ENCODE measurements around the gene AP4E1.
"Not testable (repeated sequence)": the region's sequence is repeated elsewhere in the genome, so short reads cannot be mapped to it uniquely, and the experiment has no call there.

Gene AP4E1

DNA sequence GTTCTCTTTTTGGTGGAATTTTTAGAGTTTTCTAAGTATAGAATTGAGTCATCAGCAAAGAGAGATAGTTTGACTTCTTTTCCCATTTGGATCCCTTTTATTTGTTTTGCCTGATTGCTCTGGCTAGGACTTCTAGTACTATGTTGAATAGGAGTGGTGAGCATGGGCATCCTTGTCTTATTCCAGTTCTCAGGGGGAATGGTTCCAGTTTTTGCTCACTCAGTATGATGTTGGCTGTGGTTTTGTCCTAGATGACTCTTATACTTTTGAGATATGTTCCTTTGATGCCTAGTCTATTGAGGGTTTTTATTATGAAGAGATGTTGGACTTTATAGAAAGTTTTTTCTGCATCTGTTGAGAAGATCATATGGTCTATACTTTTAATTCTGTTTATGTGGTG, 113.7 kb downstream of the AP4E1 start:
- Histone ChIP-seq H3K27me3 (ENCODE audit: control insufficient read depth, insufficient read depth, low read length) (no peaks in the 10 kb centered on the region), H3K27ac (ENCODE audit: low read depth, low read length) (no peak overlapping the region), H3K9me3 (ENCODE audit: control insufficient read depth, insufficient read depth, low read depth, low read length) (no peaks in the 10 kb centered on the region; the same call in 1 of the 2 replicates), H3K9ac (ENCODE audit: low read length) (no peak overlapping the region), H3K4me1 (ENCODE audit: control insufficient read depth, insufficient read depth, low read length) (no peaks in the 10 kb centered on the region), H3K4me3 (ENCODE audit: low read depth, low read length) (no peak overlapping the region), H3K36me3 (ENCODE audit: control insufficient read depth, insufficient read depth, low read length) (no peaks in the 10 kb centered on the region)

DNA sequence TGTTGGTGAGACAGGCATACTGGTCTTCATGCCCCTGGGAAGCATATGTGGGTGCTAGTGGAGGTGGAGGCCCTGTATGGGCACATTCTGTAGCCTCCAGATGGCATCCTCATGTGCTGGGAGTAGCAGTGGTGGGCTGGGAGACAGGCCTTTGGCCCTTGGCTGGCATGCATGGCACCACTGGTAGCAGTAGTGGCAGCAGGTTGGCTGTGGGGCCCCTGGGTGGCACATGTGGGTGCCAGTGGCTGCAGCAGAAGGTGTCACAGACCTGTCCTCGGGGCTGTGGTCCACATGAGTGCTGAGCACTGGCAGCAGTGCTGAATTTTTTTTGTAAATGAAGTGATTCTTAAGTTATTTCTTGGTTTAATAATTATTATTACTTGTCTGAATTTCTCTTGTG, 115.0 kb downstream of the AP4E1 start:
- Histone ChIP-seq H3K36me3 (ENCODE audit: control insufficient read depth, insufficient read depth, low read length) (no peaks in the 10 kb centered on the region), H3K27me3 (ENCODE audit: control insufficient read depth, insufficient read depth, low read length) (no peaks in the 10 kb centered on the region), H3K4me1 (ENCODE audit: control insufficient read depth, insufficient read depth, low read length) (no peaks in the 10 kb centered on the region), H3K27ac (ENCODE audit: low read depth, low read length) (no peak overlapping the region), H3K9me3 (ENCODE audit: control insufficient read depth, insufficient read depth, low read depth, low read length) (no peaks in the 10 kb centered on the region; the same call in 1 of the 2 replicates), H3K4me3 (ENCODE audit: low read depth, low read length) (no peak overlapping the region), H3K9ac (ENCODE audit: low read length) (no peak overlapping the region)

DNA sequence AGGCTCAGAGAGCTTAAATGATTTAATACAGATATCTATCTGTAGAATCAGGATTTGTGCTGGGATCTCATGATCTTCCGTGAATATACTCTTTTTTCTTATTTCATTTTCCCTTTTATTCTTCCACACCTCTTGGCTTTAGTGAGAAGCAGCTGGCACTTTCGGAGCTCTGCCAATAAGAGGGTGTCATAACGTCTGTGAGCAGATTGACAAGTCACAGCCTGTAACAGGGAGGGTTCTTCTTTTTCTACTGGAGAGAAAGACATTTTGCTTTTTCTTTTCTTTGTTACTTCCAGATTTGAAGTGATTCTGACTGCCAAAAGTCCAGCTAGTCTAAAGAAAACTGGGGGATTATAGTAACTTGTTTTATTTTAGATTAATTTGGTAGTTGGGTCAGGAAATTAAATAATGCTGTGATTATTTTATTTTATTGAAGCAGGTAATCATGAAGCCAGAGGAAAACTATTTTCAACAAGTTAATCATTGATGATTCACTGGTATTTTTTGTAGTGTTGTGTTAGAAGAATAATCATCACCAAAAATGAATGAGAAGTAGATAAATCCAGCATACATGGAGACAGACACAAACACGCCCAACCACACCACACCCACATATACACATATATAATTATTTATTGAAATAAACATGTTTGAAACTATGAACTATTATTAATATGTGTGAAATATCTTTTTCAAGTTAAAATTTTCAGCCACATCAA, 116.4 kb downstream of the AP4E1 start:
- no peak overlapping the region for H3K4me3 ChIP-seq (ENCODE audit: low read depth, low read length)
- no peaks in the 10 kb centered on the region for H3K36me3 ChIP-seq (ENCODE audit: control insufficient read depth, insufficient read depth, low read length)
- no peaks in the 10 kb centered on the region for H3K27me3 ChIP-seq (ENCODE audit: control insufficient read depth, insufficient read depth, low read length)
- H3K9me3 ChIP-seq (ENCODE audit: control insufficient read depth, insufficient read depth, low read depth, low read length) = peaks cover 1% of the 10 kb centered on the region
- H3K27ac ChIP-seq (ENCODE audit: low read depth, low read length) = no peak overlapping the region
- no peak overlapping the region for H3K9ac ChIP-seq (ENCODE audit: low read length)
- H3K4me1 ChIP-seq (ENCODE audit: control insufficient read depth, insufficient read depth, low read length) = no peaks in the 10 kb centered on the region

- Histone ChIP-seq H3K4me3 (ENCODE audit: low read depth, low read length) (no peak overlapping the region), H3K4me1 (ENCODE audit: control insufficient read depth, insufficient read depth, low read length) (no peaks in the 10 kb centered on the region), H3K27me3 (ENCODE audit: control insufficient read depth, insufficient read depth, low read length) (no peaks in the 10 kb centered on the region), H3K27ac (ENCODE audit: low read depth, low read length) (no peak overlapping the region), H3K9me3 (ENCODE audit: control insufficient read depth, insufficient read depth, low read depth, low read length) (peaks cover 7% of the 10 kb centered on the region), H3K9ac (ENCODE audit: low read length) (no peak overlapping the region), H3K36me3 (ENCODE audit: control insufficient read depth, insufficient read depth, low read length) (no peaks in the 10 kb centered on the region)
Observed at GRCh38 chr15:51025454-51025846, 117.0 kb downstream of the AP4E1 start.

DNA sequence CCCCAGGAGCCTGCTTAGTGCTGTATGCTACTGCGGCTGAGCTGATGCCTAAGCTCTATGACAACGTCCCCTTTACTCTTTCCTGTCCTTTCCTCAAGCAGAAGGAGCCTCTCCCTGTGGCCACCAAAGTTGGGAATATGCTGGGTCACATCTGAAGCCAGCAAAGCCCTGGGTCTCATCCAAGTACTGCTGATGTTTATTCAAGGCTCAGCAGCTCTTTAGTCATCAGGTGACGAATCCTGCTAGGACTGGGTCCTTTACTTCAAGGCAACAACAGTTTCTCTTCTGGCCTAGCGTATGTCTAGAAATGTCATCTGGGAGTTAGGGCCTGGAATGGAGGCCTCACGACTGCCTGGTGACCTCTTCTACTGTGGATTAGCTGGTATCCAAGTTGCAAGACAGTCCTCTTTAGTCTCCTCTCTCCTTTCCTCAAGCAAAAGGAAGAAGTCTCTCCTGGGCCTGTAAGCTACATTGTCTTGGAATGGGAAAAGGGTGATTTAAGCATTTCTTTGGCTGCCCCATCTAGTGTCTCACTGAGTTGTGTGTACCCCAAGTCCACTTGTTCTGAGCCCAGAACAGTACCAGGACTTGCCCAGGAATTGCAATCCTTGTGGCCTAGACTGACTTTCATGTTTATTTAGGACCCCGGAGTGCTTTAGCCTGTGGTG, 122.3 kb downstream of the AP4E1 start:
- Histone ChIP-seq H3K4me1 (ENCODE audit: control insufficient read depth, insufficient read depth, low read length) (no peaks in the 10 kb centered on the region), H3K27me3 (ENCODE audit: control insufficient read depth, insufficient read depth, low read length) (no peaks in the 10 kb centered on the region), H3K9ac (ENCODE audit: low read length) (no peak overlapping the region), H3K9me3 (ENCODE audit: control insufficient read depth, insufficient read depth, low read depth, low read length) (peaks cover 15% of the 10 kb centered on the region), H3K4me3 (ENCODE audit: low read depth, low read length) (no peak overlapping the region), H3K36me3 (ENCODE audit: control insufficient read depth, insufficient read depth, low read length) (no peaks in the 10 kb centered on the region), H3K27ac (ENCODE audit: low read depth, low read length) (no peak overlapping the region)

DNA sequence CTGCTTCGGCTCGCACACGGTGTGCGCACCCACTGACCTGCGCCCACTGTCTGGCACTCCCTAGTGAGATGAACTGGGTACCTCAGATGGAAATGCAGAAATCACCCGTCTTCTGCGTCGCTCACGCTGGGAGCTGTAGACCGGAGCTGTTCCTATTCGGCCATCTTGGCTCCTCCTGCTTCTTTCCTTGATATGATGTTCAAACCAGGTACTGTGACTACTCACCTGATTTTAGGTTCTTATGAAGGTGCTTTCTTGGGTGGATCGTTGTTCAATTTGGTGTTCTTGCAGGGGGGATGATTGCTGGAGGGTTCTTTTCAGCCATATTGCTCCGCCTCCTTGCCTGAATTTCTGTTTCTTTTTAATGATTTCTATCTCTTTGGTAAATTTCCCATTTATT, 129.0 kb downstream of the AP4E1 start:
- H3K27me3 ChIP-seq (ENCODE audit: control insufficient read depth, insufficient read depth, low read length); H3K36me3 ChIP-seq (ENCODE audit: control insufficient read depth, insufficient read depth, low read length); H3K9me3 ChIP-seq (ENCODE audit: control insufficient read depth, insufficient read depth, low read depth, low read length); H3K27ac ChIP-seq (ENCODE audit: low read depth, low read length): not testable (repeated sequence)
- H3K9ac ChIP-seq (ENCODE audit: low read length) = peak overlapping the region; percentile 66
- peak overlapping the region; percentile 61 for H3K4me3 ChIP-seq (ENCODE audit: low read depth, low read length)
- peaks cover 16% of the 10 kb centered on the region for H3K4me1 ChIP-seq (ENCODE audit: control insufficient read depth, insufficient read depth, low read length)

DNA sequence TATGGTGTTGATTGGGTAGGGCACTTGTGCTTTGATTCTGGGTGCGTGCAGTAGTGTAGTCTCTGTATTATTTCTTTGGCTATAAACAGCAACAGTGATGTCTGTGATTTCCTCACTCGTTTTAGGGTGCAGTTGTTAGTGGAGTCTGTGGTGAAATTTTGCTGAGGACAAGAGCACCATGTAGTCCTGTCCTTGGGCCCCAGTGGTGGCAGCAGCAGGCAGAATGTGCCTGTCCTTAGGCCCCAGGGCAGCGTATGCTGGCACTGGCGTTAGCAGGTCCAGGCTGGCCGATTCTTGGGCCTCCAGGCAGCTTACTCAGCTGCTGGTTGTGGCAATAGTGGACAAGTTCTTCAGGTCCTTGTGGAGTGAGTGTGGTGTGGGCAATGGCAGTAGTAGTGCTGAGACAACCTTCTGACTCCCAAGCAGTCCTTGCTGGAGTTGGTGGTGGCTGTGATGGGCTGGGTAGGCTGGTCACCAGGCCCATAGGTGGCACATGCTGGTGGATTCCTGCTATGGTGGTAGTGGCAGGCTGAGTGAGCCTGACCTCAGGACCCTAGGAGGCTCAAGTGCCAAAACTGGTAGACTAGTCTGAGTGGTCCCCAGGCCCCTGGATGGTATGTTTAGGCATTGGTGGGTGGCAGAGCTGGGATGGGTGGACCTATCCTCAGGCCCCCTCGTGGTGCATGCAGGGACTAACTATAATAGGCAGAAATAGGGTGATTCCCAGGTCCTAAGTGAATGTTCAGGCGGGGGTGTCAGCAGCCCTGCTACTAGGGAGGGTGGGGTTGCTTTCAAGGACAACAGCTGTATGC, 129.9 kb downstream of the AP4E1 start:
- Histone ChIP-seq H3K27me3 (ENCODE audit: control insufficient read depth, insufficient read depth, low read length) (no peaks in the 10 kb centered on the region), H3K27ac (ENCODE audit: low read depth, low read length) (no peak overlapping the region), H3K36me3 (ENCODE audit: control insufficient read depth, insufficient read depth, low read length) (no peaks in the 10 kb centered on the region), H3K9me3 (ENCODE audit: control insufficient read depth, insufficient read depth, low read depth, low read length) (no peaks in the 10 kb centered on the region), H3K4me1 (ENCODE audit: control insufficient read depth, insufficient read depth, low read length) (peaks cover 16% of the 10 kb centered on the region), H3K4me3 (ENCODE audit: low read depth, low read length) (peak overlapping the region; percentile 61), H3K9ac (ENCODE audit: low read length) (peak overlapping the region; percentile 57)

GRCh38 chr15:51038974-51039319, 130.5 kb downstream of the AP4E1 start:
- H3K9me3 ChIP-seq (ENCODE audit: control insufficient read depth, insufficient read depth, low read depth, low read length) = no peaks in the 10 kb centered on the region

GRCh38 chr15:51044037-51044727, 135.7 kb downstream of the AP4E1 start:
- no peak overlapping the region for H3K9ac ChIP-seq (ENCODE audit: low read length)
- no peaks in the 10 kb centered on the region for H3K36me3 ChIP-seq (ENCODE audit: control insufficient read depth, insufficient read depth, low read length)
- H3K27me3 ChIP-seq (ENCODE audit: control insufficient read depth, insufficient read depth, low read length) = no peaks in the 10 kb centered on the region
- peaks cover 27% of the 10 kb centered on the region for H3K4me1 ChIP-seq (ENCODE audit: control insufficient read depth, insufficient read depth, low read length)
- no peak overlapping the region for H3K4me3 ChIP-seq (ENCODE audit: low read depth, low read length)
- no peaks in the 10 kb centered on the region for H3K9me3 ChIP-seq (ENCODE audit: control insufficient read depth, insufficient read depth, low read depth, low read length)
- no peak overlapping the region for H3K27ac ChIP-seq (ENCODE audit: low read depth, low read length)

More at GRCh38 chr15:51038974-51039319, 130.5 kb downstream of the AP4E1 start:
- no peaks in the 10 kb centered on the region for H3K36me3 ChIP-seq (ENCODE audit: control insufficient read depth, insufficient read depth, low read length)
- no peak overlapping the region for H3K4me3 ChIP-seq (ENCODE audit: low read depth, low read length)
- no peaks in the 10 kb centered on the region for H3K27me3 ChIP-seq (ENCODE audit: control insufficient read depth, insufficient read depth, low read length)
- peaks cover 21% of the 10 kb centered on the region for H3K4me1 ChIP-seq (ENCODE audit: control insufficient read depth, insufficient read depth, low read length)
- no peak overlapping the region for H3K9ac ChIP-seq (ENCODE audit: low read length)
- H3K27ac ChIP-seq (ENCODE audit: low read depth, low read length) = no peak overlapping the region

DNA sequence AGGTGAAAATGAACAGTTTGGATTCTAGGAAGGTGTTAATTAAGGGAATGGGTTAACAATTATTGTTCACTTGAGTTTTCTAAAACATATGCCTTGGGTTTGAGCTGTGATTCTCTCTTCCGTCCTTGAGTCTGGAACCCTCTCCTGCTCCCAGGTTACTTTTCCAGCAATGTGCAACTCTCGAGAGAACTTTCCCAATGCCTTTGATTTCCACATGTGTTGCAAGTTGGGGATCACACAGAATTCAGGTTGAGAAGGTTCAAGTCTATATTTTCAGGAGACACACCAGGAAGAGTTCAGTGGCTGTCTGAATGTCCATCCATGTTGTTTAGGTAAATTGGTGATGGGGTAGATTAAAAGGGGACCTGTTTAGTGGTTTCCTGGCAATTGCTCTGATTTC, 137.5 kb downstream of the AP4E1 start:
- Histone ChIP-seq H3K9ac (ENCODE audit: low read length) (no peak overlapping the region), H3K27ac (ENCODE audit: low read depth, low read length) (no peak overlapping the region)

More for the DNA sequence above, 137.5 kb downstream of the AP4E1 start:
- H3K4me3 ChIP-seq (ENCODE audit: low read depth, low read length) = no peak overlapping the region
- peaks cover 25% of the 10 kb centered on the region for H3K4me1 ChIP-seq (ENCODE audit: control insufficient read depth, insufficient read depth, low read length)
- no peaks in the 10 kb centered on the region for H3K9me3 ChIP-seq (ENCODE audit: control insufficient read depth, insufficient read depth, low read depth, low read length)
- H3K36me3 ChIP-seq (ENCODE audit: control insufficient read depth, insufficient read depth, low read length) = no peaks in the 10 kb centered on the region
- H3K27me3 ChIP-seq (ENCODE audit: control insufficient read depth, insufficient read depth, low read length) = no peaks in the 10 kb centered on the region

All from HUES6 (cell line).